HG03025 (cell line): Measurements from ENCODE around the gene SLC35E1.
"Not testable (repeated sequence)": the region's sequence is repeated elsewhere in the genome, so short reads cannot be mapped to it uniquely, and the experiment has no call there.

ENCODE experiments used
- ATAC-seq: cut with Tn5 transposase; IDR thresholded peaks from one replicate; pipeline ENCODE4 v1.9.1; 2021; ENCODE audit warnings: mild to moderate bottlenecking, moderate library complexity; ENCODE audit not compliant: unreplicated experiment, low FRiP score

Gene SLC35E1

DNA sequence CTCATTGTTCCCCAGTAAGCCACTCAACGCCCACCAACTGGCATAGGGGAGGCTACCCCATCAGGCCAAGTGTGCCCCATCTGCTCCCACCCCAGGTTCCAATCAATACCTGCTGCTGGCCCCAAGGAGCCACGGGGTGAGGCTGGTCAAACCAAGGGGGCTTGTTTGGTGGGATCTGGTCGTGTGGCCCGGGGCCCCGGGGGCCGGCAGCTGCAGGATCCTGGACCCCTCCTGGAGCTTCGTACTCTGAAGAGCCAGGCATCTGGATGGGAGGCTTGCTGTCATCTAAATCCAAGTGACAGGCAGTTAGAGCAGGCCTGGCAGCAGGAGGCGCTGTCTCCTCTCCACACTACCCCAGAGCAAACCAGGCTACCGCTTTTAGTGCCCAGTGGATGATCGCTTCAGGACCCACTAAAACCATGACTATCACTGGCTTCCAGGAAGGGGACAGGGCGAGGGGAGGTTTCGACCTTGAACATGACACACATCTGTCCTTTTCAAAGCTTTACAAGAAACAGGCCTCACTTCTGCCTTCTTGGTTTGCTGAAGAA is 44.2 kb downstream of the SLC35E1 start:
- no peak for ATAC-seq

DNA sequence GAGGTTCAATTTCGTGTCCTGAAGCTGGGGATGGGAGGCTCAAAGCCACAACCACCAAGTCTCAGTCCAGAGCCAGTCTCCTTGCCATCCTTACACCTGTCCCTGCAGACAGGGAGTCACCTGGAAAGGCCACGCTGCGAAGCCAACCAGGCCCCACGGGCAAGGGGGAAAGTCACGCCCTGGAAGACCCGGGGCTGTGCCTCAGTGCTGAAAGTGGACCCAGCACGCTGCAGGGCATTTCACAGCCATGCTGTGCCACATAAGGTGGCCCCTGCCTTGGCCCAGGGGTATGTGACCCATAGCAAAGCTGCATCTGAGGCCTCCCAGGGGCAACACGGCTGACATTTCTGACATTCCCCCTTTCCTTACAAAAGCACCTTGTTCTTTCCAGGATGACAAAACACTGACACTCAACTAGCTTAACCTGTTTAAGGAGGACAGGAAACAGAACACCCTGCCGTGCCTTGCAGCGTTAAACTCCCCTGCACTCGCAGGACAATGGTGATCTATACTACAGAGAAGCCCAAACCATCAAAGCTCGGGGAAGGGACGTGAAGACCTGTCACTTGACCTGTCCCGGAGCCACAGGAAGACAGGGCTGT is 44.8 kb downstream of the SLC35E1 start:
- ATAC-seq, result no peak

DNA sequence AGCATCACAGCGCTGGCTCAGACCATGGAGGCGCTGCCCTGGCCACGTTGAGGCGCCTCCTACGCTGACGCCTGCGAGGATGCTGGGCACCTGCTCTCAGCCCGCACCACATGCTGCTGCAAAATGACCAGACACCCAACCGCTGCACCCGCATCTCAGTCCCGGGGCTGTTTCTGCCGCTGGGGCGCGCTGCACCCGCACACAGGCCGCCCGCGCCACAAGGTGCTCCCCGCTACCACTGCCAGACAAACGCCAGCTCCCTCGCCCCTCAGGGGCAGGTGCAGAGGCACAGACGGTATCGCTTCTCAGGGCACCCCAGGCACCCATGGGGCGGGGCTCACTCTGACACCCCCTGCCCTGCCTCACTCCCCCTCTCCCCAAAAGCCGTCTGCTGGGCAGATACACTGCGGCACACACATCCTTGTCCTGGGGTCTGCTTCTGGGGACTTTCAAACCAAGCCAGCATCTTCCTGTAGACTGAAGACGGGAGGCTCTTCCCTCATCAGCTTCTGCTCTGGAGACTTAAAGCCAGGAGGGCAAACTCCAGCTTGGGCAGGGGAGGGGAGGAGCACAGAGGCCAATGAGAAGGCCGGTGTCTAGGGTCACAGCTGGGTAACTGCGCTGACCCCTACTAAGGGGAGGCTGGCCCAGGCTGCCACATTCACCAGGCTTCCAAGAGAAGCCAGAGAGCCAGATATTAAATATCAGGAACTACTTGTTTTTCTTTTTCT is 46.3 kb downstream of the SLC35E1 start:
- ATAC-seq, result no peak

DNA sequence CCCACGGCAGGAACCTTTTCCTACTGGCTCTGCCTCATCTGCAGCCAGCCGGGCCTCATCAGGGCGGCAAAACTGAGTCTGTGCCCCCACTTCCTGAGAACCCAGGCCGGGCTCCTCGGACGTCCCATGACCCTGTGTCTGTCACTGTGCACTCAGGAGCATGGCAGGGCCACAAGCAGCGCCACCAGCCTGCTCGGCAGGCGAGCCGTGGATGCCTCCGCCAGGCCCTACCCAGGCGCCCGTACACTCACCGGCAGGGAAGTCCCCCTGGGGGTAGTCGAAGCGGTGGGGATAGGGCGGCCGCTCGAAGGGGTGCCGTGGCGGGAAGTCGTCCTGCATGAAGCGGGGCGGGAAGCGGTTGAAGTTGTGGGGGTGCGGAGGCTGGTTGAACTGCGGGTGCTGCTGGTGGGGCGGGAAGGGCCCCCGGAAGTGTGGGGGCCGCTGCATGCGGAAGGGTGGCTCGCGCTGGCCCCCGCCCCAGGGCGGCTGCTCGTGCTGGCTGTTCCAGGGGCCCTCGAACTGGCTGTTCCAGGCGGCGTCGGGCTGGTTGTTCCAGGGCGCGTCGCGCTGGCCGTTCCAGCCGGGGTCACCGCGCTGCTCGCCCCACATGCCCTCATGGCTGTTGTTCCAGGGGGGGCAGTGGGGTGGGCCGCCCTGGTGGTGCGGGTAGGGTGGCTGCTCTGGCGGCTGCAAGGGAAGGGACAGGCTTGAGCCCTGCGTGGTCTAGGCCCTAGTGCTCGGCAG is 47.1 kb downstream of the SLC35E1 start:
- ATAC-seq, result no peak

DNA sequence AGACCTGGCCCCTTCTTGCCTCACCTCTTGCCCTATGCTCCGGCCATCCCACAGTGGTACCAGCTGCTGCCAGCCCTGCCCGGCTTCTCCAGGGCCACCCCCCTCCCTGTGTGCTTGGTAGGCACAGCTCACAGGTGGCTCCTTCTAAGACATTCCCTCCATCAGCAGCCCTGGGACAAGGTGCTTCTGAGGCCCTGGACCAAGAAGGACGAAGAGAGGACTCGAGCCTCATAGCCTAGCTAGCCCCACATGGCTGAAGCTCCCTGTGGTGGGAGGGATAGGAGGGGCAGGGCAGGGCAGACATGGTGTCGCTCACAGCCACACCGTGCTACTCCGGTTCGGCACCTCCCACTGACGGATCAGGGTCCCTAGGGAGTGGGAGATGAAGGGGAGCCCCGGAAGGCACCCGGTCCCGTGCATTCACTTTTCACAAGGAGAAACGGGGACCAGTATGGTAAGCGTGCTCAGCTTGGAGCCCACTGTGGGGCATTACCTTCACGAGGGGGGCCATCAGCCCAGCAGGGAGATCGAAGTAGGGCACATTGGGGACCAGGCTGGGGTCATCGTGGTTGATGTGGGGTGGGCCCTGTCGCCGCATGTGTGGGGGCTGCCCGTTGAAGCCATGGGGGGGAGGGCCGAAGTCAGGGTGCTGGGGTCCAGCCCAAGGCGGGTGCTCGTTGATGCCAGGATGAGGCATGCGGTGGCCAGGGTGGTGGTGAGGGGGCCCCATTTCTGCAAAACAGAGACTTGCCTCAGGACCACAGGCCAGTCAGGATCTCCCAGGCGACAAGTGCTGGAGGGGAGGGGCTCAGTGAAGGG is 49.4 kb downstream of the SLC35E1 start:
- no peak for ATAC-seq

DNA sequence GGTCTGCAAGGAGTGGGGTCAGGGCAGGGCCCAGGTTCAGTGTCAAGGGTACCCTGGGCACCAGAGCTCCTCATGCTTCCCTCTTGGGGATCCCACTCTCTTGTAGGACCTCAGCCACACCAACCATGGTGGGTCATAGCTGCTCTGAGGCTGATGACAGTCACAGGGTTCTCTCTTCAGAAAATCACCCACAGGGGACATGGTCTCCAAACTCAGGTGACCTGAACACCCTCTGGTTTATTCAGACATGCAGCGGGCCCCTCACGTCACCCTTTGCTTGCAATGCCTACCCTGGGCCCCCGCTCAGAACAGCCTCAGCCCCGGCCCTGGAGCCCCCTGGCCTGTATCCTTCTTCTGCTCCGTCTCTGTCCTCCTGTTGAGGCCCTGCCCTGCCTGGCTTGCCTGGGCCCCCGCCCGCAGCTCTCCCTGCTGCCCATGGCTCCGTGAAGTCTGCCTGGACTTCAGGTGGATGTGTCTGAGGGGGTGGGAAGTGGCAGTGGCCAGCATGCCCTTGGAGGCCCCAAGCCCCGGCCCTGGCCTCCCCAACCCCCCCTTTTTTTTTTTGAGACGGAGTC is 50.4 kb downstream of the SLC35E1 start:
- no peak for ATAC-seq

GRCh38 chr19:16520986-16521624 is 51.1 kb downstream of the SLC35E1 start:
- ATAC-seq, result no peak

- no peak for ATAC-seq
These were observed 51.9 kb downstream of the SLC35E1 start for GRCh38 chr19:16520074-16520973.

DNA sequence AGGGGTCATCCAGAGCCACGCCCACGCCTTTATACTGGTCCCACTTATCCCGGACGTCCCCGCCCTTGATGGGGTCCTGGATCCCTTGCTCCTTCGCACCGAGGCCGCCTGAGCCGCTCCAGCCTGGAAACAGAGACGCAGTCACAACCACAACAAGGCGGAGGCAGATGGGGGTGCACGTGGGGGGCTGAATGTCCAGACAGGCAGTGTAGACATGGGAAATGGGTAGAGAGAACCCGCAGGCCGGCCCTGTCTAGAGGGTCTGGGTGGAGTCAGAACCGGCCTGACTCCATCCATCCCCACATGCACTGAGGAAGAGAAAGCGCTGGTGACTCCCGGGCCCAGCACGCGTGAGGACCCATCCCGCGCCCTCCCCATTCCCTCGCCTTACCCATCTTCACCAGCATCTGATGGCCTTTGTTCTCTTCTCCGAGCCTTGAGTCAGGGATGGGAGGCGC is 53.0 kb downstream of the SLC35E1 start:
- no peak for ATAC-seq

DNA sequence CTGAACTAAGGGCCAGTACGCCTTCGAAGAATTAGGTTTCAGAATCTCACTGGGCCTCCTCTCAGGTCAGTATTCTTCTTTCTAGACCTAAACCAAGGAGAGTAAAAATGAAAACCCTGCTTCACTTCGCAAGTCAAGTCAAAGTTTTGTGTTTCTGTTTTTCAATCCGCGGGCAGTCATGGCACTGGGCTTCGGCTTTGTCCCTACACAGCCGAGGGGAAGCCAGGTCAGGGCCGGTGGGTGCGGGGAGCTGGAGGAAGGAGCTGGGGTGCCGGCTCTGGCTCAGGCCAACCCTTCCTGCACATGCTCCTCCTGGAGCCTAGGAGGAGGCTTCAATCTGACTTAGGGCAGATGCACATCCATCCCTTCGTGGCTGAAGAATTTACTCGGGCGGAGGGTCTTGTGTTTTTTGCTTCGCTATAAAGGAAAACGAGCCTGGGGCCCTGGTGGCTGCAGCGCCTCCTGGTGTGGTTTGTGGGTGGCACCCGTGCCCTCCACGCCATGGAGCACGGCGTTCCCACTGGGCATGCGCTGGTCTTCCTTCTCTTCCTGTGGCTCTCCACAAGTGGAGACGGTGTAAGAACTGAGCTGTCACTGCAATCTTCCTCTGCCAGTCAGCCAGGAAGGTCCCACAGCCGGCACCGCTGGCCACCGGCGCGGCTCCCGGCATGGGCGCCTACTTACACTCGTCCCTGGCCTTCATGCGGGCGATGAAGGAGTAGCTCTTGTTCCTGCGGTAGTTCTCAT is 53.6 kb downstream of the SLC35E1 start:
- ATAC-seq, result no peak

- ATAC-seq, result no peak
These were observed 54.2 kb downstream of the SLC35E1 start for GRCh38 chr19:16518061-16518460.

DNA sequence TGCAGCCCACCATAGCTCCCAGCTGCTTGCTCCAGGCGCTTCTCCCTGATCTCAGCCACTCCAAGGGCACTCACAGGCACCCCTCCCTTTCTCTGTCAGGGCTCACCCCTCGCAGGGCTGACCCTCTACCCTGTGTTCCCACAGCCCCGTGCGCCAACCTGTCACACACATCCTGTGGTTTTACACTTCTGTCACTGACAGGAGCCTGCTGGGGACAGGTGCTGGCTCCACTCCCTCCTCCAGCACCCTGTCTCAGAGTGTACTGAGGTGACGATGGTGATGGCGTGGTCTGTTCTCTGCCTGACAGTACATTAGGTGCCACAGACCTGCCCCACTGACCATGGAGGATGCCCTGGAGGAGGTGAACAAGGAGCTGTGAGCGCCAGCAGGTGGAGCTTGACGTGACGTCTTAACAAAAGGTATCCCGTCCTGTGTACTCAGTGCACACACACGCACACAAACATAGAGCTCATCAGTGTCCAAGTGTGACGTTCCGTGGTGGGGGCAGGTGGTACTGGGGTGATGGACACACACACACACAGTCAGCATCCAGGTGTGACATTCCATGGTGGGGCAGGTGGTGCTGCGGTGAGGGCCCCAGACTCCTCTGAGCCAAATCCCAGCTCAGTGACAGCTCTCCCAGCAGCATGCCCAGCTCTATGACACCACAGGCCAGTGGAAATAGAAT is 55.1 kb downstream of the SLC35E1 start:
- ATAC-seq, result no peak

- no peak for ATAC-seq
These were observed 55.8 kb downstream of the SLC35E1 start for GRCh38 chr19:16516381-16516780.

- no peak for ATAC-seq
These were observed 57.7 kb downstream of the SLC35E1 start for GRCh38 chr19:16514383-16515019.

- not testable (repeated sequence) for ATAC-seq
These were observed 59.6 kb downstream of the SLC35E1 start for GRCh38 chr19:16512611-16513010.

- no peak for ATAC-seq
These were observed 62.8 kb downstream of the SLC35E1 start for GRCh38 chr19:16509141-16510061.
